ENCODE measurements around the gene NR5A2.

DNA sequence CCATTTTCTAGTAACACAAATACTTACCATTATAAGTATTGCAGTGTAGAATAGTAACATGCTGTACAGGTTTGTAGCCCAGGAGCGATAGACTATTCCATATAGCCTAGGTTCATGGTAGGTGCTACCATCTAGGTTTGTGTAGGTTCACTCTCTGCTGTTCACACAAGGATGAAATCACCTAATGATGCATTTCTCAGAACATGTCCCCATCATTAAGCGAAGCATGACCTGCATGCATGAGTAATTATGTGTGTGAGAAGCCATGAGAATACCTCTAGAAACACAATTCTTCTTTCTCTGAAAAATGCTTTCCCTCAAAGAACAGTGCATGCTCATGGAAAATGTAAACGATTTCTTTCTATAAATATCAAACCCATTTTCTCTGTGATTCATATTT is 69.3 kb downstream of the NR5A2 start:
- no peak for TF ChIP-seq EZH2 (IDR thresholded peaks at IDR 0.05; ENCODE audit: borderline replicate concordance, control insufficient read depth, low read depth, low read length)
- TF ChIP-seq, protein P1, sequence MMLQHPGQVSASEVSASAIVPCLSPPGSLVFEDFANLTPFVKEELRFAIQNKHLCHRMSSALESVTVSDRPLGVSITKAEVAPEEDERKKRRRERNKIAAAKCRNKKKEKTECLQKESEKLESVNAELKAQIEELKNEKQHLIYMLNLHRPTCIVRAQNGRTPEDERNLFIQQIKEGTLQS (IDR thresholded peaks at IDR 0.05; ENCODE audit: borderline replicate concordance, extremely low read depth, low read depth, low read length) = no peak
- TF ChIP-seq, protein P2, sequence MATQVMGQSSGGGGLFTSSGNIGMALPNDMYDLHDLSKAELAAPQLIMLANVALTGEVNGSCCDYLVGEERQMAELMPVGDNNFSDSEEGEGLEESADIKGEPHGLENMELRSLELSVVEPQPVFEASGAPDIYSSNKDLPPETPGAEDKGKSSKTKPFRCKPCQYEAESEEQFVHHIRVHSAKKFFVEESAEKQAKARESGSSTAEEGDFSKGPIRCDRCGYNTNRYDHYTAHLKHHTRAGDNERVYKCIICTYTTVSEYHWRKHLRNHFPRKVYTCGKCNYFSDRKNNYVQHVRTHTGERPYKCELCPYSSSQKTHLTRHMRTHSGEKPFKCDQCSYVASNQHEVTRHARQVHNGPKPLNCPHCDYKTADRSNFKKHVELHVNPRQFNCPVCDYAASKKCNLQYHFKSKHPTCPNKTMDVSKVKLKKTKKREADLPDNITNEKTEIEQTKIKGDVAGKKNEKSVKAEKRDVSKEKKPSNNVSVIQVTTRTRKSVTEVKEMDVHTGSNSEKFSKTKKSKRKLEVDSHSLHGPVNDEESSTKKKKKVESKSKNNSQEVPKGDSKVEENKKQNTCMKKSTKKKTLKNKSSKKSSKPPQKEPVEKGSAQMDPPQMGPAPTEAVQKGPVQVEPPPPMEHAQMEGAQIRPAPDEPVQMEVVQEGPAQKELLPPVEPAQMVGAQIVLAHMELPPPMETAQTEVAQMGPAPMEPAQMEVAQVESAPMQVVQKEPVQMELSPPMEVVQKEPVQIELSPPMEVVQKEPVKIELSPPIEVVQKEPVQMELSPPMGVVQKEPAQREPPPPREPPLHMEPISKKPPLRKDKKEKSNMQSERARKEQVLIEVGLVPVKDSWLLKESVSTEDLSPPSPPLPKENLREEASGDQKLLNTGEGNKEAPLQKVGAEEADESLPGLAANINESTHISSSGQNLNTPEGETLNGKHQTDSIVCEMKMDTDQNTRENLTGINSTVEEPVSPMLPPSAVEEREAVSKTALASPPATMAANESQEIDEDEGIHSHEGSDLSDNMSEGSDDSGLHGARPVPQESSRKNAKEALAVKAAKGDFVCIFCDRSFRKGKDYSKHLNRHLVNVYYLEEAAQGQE (IDR thresholded peaks at IDR 0.05; ENCODE audit: low read depth, low read length) = no peak
- no peak for TF ChIP-seq BHLHE40 (IDR thresholded peaks at IDR 0.05; ENCODE audit: borderline replicate concordance in 1 of 2, low read depth in 2 of 2, low read length in 1 of 2)
- no peak for TF ChIP-seq BACH1 (IDR thresholded peaks at IDR 0.05; ENCODE audit: borderline replicate concordance)
- no peak for TF ChIP-seq ZNF217 (IDR thresholded peaks at IDR 0.05)
- no peak for TF ChIP-seq SUPT20H (IDR thresholded peaks at IDR 0.05; ENCODE audit: borderline replicate concordance, control insufficient read depth, low read depth, low read length)
- no peak for TF ChIP-seq BCL11A (IDR thresholded peaks at IDR 0.05; ENCODE audit: low read depth, low read length)
- TF ChIP-seq, protein P3, sequence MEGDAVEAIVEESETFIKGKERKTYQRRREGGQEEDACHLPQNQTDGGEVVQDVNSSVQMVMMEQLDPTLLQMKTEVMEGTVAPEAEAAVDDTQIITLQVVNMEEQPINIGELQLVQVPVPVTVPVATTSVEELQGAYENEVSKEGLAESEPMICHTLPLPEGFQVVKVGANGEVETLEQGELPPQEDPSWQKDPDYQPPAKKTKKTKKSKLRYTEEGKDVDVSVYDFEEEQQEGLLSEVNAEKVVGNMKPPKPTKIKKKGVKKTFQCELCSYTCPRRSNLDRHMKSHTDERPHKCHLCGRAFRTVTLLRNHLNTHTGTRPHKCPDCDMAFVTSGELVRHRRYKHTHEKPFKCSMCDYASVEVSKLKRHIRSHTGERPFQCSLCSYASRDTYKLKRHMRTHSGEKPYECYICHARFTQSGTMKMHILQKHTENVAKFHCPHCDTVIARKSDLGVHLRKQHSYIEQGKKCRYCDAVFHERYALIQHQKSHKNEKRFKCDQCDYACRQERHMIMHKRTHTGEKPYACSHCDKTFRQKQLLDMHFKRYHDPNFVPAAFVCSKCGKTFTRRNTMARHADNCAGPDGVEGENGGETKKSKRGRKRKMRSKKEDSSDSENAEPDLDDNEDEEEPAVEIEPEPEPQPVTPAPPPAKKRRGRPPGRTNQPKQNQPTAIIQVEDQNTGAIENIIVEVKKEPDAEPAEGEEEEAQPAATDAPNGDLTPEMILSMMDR (IDR thresholded peaks at IDR 0.05 in 2 of 3, conservative IDR thresholded peaks at IDR 0.05 in 1 of 3; ENCODE audit: control insufficient read depth in 2 of 3, extremely low read depth in 1 of 3, insufficient read depth in 1 of 3, low read depth in 3 of 3, low read length in 3 of 3) = no peak
- TF ChIP-seq, protein P4, sequence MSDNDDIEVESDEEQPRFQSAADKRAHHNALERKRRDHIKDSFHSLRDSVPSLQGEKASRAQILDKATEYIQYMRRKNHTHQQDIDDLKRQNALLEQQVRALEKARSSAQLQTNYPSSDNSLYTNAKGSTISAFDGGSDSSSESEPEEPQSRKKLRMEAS (IDR thresholded peaks at IDR 0.05; ENCODE audit: low read depth, low read length) = no peak
- no peak for TF ChIP-seq YY1 (IDR thresholded peaks at IDR 0.05; ENCODE audit: low read depth, low read length)
- no peak for TF ChIP-seq ZNF274 (IDR thresholded peaks at IDR 0.05; ENCODE audit: insufficient read depth, insufficient read length)
- no peak for TF ChIP-seq SIN3A (IDR thresholded peaks at IDR 0.05; ENCODE audit: low read depth, low read length)

Data from GM12878 (cell line).